Measurements from ENCODE around the gene HES1. TPM values are rescaled to one million over a fixed set of nuclear protein-coding genes. Genes with fewer than 3 reads are reported as not detected.
A peak's percentile ranks its signal among the peaks of the same experiment; 100 is the strongest.
"Not testable (repeated sequence)": the region's sequence is repeated elsewhere in the genome, so short reads cannot be mapped to it uniquely, and the experiment has no call there.

HES1 gene
- total RNA-seq, 1 experiment from 2014 or later = 43.2 TPM

DNA sequence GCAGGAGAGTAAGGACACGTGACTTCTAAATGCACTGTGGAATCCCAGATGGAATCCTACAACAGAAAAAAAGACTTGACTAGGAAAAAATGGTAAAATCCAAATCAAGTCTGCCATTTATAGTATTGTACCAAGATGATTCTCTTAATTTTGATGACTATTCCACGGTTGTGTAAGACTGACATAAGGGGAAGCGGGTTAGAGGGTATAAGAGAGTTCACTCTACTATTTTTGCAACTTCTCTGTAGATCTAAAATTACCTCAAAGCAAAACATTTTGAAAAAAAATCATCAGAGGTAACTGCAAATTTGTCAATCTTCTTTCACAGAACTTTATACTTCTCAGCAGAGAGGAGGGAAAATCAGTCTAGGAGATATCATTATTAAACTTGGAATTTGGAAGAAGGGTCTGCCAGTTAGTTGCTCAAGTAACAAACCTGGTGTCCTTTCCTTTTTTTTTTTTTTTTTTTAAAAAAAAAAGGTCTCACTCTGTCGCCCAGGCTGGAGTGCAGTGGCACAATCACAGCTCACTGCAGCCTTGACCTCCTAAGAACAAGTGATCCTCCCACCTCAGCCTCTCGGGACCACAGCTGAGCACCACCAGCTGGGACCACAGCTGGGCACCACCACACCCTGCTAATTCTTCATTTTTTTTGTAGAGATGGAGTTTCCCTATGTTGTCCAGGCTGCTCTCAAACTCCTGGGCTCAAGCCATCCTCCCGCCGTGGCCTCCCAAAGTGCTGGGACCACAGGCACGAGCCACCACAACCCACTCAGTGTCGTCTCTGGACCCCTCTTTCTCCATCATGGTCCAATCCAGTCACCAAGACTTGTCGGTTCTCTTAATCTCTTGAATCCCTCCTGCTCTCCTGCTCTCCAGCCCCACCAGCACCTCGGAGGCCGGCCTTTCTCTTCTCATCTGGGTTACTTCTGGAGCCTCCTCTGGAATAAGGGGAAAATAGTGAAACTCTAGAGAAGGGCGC, 14.9 kb upstream of the HES1 start:
- DNase-seq (ENCODE audit: low read depth) = no peak
- in situ Hi-C loops (cut with HindIII; ENCODE audit: low pct_unique_long_range_greater_than_20kb, low sequenced_read_pairs) = no loop called here

DNA sequence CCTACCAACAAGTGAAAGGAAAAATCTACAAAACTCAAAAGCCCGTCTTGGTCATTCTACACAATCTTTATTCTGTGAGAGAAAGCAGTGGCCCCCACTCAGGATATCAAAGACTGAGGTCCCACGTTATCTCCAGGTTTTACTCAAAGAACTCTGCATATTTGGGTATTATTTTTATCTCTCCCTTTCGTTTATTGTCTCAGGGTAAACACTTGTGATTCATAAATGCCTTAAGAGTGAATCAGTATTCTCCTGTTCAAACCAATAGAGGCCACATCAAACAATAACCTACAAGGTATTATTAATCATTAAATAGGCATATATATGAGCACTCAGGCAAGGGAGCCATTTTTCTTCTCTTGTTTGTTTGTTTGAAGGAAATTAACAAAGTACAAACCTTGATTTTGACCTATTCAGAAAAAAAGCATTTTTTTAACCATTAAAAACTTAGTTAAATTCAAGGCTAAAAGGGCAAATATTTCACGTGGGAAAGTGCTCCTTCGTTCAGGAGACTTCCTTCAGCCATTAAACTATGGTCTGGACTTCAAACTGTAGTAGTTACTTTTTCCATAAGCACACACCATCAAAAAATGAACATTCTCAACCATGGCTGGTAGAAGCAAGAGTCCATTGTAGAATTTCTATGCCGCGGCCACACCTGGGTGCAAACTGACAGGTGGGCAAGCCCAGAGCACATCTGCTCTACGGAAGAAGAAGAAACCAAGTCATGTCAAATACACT, 13.9 kb upstream of the HES1 start:
- peak; percentile 70 for DNase-seq (ENCODE audit: low read depth)
- in situ Hi-C loops (cut with HindIII; ENCODE audit: low pct_unique_long_range_greater_than_20kb, low sequenced_read_pairs) = no loop called here

DNA sequence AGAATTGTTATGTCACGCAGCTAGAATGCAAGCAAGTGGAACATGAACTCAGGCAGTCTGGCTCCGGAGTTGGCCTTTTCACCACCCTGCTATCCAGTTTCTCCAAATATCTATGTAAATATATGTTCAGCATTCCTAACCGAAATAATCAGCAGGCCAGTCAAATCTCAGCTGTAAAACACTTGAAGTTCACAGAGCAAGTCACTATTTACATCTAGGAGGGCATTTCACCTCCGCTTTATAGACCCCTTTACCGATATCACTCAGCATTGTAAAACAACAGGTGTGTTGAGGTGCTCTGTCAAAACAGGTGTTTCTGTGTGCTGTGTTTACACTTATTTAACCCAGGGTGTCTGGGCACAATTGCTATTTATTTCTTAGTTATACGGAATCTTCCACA, 12.2 kb upstream of the HES1 start:
- no peak for DNase-seq (ENCODE audit: low read depth)
- in situ Hi-C loops (cut with HindIII; ENCODE audit: low pct_unique_long_range_greater_than_20kb, low sequenced_read_pairs) = no loop called here

DNA sequence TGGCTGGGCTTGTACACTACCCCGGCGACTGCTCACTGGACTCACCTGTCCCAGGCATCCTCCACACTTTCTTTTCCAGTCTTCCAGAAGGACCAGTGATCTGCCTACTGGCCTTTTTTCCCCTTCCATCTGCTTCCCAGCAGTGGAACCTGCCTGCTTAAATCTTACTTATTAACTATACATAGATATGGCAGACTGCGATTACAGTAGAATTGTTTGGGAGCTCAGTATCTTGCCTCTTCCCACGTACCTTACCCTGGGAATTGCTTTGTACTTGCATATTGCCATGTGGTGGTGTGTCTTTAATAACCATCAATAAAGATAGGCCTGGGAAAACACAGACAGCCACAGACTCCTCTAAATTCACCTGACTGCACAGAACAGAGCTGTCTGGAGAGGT, 11.8 kb upstream of the HES1 start:
- in situ Hi-C loops (cut with HindIII; ENCODE audit: low pct_unique_long_range_greater_than_20kb, low sequenced_read_pairs) = no loop called here
- no peak for DNase-seq (ENCODE audit: low read depth)

DNA sequence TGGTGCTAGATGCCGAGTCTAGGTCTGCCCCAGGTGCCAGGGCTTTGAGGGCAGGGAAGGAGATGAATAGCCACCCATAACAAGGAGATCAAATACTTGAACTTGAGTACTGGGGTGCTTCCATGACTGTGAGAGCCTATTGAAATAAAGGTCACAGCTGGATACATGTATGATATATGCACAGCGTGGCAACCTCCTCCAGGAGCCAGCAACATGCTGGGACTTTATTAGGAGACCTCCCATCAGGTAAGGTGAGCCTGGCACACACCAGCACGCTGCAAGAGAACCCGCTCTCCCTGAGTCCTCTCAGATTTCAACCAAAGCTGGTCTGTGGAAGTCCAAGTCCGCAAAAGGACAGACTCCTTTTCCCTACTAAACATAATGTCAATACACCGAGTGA, 10.5 kb upstream of the HES1 start:
- in situ Hi-C loops (cut with HindIII; ENCODE audit: low pct_unique_long_range_greater_than_20kb, low sequenced_read_pairs) = no loop called here
- DNase-seq (ENCODE audit: low read depth) = no peak

DNA sequence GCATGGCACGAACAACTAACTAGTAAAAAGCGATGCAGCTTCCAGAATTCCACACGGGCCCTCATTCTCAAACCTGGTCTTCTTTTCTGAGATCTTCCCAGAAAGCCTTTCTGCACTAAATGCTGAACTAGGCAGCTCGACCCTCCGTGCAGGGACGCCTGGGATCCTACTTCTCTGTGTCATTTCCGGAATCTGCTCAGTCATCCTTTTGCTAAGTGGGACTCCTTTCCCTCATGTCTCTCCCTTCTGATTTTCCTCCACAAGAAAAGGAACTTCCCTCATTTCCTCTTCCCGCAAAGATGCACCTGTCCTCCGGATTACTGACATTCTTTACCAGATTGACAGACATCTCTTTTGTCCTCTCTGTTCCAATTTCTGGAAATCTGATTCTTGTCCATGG, 9.2 kb upstream of the HES1 start:
- DNase-seq (ENCODE audit: low read depth) = no peak
- in situ Hi-C loops (cut with HindIII; ENCODE audit: low pct_unique_long_range_greater_than_20kb, low sequenced_read_pairs) = no loop called here

DNA sequence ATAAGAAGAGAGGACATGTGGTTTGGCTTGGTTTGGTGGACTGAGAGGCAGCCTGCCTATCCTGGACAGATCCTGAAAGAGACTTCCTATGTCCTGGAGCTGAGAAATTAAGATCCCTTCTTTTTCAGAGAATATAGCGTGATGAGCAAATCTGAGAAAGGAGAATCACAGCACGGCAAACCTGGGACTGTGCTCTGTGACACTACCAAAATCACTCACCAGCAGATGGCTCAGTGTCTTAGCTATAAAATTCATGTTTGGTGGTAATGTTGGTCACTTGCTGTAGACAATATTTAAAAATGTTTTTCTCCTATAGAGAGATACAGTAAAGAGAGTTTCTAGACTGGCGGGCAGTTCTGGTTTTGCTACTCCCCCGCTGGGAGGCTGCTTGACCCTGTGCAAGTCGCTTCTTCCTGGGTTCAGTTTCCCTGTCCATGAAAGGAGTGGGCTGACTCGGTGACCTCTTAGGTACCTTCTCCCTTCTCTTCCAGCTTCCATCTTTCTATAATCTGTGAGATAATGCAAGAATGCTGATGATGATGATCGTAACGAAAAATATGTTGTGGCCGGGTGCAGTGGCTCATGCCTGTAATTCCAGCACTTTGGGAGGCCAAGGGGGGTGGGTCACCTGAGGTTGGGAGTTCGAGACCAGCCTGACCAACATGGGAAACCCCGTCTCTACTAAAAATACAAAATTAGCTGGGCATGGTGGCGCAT, 7.6 kb upstream of the HES1 start:
- in situ Hi-C loops (cut with HindIII; ENCODE audit: low pct_unique_long_range_greater_than_20kb, low sequenced_read_pairs) = no loop called here

DNA sequence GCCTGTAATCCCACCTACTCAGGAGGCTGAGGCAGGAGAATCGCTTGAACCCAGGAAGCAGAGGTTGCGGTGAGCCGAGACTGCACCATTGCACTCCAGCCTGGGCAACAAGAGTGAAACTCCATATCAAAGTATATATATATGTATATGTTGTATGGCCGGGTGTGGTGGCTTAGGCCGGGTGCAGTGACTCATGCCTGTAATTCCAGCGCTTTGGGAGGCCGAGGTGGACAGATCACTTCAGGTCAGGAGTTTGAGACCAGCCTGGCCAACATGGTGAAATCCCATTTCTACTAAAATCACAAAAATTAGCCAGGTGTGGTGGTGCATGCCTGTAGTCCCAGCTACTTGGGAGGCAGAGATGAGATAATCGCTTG, 7.0 kb upstream of the HES1 start:
- in situ Hi-C loops (cut with HindIII; ENCODE audit: low pct_unique_long_range_greater_than_20kb, low sequenced_read_pairs); DNase-seq (ENCODE audit: low read depth): not testable (repeated sequence)

More for the DNA sequence above, 7.6 kb upstream of the HES1 start:
- DNase-seq (ENCODE audit: low read depth) = no peak

DNA sequence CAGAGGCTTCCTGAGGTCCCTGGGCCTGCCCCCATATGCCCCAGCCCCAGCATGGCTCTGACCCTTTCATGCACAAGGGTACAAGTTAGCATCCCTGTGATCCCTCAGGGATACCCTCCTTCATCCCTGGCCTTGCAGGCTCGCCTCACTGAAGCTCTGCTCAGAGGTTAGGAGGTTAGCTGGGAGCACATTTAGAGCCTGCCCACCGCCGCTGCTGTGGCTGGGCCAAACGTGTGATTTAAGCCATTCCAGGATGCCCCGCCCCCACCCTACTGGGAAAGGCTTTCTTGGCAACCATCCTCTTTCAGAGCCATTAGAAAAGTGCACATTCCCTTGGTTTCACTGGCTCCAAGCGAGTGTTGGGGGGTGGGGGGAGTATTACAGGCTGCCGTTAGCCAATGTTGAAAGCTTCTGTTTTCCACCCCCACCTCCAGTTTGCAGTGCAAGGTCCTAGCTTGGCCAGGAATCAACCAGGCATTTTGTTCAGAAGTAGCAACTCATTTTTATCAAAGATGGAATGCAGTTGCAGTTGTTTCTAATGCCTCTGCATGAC, 6.3 kb upstream of the HES1 start:
- in situ Hi-C loops (cut with HindIII; ENCODE audit: low pct_unique_long_range_greater_than_20kb, low sequenced_read_pairs) = no loop called here
- DNase-seq (ENCODE audit: low read depth) = no peak

DNA sequence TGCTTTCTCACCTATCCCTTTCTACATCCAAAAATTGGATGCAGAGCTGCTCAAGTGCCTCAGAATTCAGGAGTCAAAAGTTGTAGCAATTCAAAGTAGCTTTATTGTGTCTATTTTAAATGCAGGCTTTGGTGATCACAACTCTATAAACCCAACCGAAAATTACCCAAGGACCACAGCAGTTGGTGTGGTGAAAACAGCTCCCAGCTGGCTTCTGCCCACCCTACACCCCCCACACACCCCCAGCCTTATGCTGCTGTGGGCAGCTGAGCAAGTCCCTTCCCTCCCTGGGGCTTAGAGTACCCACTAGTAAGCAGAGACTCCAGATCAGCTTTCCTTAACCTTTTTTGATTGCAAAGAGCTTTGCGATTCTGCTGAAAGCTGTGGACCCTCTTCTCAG, 5.8 kb upstream of the HES1 start:
- in situ Hi-C loops (cut with HindIII; ENCODE audit: low pct_unique_long_range_greater_than_20kb, low sequenced_read_pairs) = no loop called here
- no peak for DNase-seq (ENCODE audit: low read depth)

DNA sequence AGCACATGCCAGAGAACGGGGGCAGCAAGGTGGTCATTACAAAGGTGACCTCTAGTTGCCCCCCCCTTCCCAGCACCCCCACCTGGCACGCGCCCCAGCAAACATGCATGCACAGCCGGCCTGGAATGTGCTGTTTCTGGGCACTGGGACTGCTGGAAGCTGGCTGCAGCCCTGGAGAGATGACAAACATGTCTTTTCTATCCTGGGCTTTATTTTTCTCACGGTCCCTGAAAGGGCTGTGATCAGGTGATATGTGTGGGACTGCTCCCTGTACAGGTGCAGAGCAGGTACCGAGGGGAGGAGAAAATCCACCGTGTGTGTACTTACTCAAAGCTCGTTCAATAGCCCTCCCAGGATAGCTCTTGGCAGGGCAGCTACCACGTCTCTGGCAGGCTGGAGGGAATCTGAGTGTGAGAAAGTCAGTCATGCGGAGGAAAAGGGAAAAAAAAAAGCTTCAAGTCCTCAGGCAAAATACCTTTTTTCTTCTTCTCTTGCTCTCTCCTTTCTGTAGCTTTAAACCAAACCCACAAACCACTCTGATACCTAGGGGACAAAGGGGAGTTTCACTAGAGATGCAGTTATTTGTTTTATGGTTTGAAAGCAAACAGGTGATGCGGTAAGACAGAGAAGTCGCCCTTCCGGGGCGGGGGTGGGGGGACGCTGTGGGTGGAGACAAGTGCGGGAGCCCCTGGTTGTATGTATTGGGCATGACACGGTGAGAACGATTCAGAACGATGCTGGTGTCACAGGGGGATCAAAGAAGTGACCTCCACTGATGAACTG, 5.0 kb upstream of the HES1 start:
- in situ Hi-C loops (cut with HindIII; ENCODE audit: low pct_unique_long_range_greater_than_20kb, low sequenced_read_pairs) = no loop called here
- DNase-seq (ENCODE audit: low read depth) = peak; percentile 88

DNA sequence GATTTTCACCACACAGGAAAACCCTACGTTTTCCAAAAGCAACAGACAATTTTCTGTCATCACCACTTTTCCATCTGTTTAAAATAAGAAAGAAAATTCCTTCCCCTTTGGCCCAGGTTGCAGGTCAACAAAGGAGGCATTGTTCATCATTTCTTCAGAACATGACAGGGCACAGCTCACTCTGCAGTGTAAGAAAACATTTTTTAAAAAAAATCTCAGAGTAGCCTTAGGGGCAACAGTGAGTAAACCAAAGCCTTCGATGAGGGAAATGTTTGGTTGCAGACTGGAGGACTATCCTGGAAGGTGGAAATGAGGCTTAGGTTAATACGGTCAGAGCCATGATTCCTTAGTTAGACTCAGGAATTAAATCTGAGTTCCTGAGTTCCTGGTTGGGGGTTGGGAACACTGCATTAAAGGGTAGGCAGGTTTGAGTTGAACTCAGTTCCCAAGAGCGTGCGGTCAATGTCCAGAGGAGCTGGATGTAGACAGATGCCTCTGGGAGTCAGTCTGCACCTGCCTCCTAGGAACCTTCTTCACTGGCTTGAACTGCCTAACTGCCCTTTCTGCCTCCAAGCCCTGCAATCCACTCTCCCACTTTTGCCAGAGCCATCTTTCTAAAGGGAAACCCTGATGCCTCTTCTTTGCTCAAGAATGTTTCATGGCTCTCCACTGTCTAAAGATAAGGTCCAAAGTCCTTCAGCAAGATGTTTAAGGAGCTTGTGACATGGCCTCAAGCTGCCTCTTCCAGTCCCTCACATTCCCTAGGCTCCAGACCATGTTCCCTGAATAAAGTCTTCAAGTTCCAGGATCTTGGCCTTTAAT, 3.3 kb upstream of the HES1 start:
- in situ Hi-C loops (cut with HindIII; ENCODE audit: low pct_unique_long_range_greater_than_20kb, low sequenced_read_pairs) = no loop called here
- DNase-seq (ENCODE audit: low read depth) = peak; percentile 63

DNA sequence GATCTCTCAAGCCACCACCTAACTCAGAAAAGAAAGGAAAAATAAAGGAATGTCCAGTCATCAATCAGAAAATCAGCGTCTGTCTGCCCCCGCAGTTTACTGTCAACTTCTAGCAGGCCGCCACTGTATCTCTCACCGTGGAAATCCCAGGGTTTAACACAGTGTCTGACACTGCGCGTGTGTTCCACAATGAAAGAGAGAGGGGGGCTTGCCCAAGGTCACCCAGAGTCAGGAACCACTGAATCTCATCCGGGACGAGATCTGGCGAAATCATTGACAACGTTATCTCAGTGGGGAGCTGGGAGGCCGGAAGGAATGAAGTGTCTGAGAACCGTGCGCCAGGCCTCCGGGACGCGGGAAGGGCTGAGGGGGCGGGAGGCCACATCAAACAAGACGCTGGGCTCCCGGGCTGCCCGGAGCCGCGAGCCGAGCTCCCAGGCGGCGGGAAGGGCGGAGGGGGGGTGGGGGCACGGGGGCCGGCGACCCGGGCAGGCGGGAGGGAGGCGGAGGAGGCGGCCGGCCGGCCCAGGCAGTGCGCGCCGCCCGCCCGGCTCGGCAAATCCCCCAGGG, 2.2 kb upstream of the HES1 start:
- in situ Hi-C loops (cut with HindIII; ENCODE audit: low pct_unique_long_range_greater_than_20kb, low sequenced_read_pairs) = no loop called here
- peak; percentile 72 for DNase-seq (ENCODE audit: low read depth)

DNA sequence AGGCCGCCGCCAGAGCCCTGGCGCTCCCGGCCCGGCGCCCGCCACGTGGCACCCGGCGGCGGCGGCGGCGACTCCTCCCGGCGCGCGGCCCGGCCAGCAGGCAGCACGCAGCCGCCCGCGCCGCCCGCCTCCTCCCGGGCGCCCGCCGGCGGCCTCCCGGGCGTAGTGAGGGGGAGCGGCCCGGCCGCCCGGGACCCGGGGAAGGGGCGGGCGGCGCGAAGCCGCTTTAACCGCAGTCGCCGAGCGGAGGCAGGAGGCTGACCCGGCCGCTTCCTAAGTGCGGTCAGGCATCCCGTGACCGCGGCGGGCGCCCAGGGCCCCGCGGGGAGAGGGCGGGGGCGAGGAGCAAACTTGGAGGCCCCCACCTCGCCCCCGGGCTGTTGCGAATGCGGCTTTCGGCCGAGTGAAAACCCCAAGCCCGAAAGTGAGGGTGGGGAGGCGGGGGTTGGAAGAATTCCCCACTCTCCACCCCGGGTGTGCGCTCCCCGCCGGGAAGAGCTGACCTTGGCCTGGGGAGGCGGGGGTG, 1.7 kb upstream of the HES1 start:
- in situ Hi-C loops (cut with HindIII; ENCODE audit: low pct_unique_long_range_greater_than_20kb, low sequenced_read_pairs) = no loop called here
- no peak for DNase-seq (ENCODE audit: low read depth)

DNA sequence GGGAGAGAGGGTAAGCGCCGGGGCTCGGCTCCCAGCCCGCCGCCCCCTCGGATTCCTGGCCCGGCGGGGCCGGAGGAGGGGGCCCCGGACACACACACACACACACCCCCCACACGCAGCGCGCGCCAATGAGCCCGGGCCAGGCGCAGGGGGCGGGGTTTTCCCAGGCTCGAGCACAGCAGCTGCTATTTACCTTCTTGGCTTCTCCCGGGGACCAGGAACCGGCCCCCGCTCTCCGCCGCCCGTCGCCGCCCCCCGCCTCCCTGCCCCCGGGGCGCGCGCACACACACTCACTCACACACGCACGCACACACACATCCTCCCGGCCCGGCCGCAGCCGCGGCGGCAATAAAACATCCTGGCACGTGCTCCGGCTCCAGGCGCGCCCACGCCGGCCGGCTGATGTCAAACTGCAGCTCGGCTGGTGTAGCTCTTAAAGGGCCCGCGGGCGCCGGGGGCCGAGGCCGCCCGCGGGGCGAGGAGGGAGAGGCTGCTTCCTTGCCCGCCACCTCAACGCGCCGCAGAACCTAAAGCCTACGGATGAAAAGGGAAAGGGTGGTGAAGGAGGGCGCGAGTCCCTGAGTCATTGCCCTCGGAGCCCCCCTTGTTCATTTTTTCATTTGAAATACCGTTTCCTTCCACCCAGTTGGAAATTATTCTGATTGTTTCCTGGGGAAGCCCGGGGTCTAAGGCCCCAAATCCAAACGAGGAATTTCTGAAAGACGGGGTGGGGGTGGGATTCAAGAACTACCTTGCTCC, 1.0 kb upstream of the HES1 start:
- peak; percentile 98 for DNase-seq (ENCODE audit: low read depth)
- in situ Hi-C loops (cut with HindIII; ENCODE audit: low pct_unique_long_range_greater_than_20kb, low sequenced_read_pairs) = no loop called here

DNA sequence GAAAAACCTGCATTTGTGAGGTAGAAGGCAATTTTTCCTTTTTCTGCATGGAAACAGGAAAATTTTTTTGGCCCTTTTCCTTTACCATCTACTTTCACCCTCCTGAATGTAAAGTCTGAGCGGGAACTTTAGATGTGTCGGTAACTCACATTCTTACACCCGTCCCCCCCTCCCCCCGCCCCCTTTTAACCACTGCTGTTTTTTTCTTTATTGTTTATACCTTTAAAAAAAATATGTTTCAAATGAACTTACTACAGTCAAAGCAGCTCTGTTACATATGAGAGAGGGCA, 487 bp upstream of the HES1 start:
- no peak for DNase-seq (ENCODE audit: low read depth)
- in situ Hi-C loops (cut with HindIII; ENCODE audit: low pct_unique_long_range_greater_than_20kb, low sequenced_read_pairs) = no loop called here

All from Caki2 (cell line).